ENCODE measurements around the gene ZNF184. TPM values are rescaled to one million over a fixed set of nuclear protein-coding genes. Genes with fewer than 3 reads are reported as not detected.

Gene ZNF184
- total RNA-seq, 1 experiment from 2014 or later = 9.4 TPM

DNA sequence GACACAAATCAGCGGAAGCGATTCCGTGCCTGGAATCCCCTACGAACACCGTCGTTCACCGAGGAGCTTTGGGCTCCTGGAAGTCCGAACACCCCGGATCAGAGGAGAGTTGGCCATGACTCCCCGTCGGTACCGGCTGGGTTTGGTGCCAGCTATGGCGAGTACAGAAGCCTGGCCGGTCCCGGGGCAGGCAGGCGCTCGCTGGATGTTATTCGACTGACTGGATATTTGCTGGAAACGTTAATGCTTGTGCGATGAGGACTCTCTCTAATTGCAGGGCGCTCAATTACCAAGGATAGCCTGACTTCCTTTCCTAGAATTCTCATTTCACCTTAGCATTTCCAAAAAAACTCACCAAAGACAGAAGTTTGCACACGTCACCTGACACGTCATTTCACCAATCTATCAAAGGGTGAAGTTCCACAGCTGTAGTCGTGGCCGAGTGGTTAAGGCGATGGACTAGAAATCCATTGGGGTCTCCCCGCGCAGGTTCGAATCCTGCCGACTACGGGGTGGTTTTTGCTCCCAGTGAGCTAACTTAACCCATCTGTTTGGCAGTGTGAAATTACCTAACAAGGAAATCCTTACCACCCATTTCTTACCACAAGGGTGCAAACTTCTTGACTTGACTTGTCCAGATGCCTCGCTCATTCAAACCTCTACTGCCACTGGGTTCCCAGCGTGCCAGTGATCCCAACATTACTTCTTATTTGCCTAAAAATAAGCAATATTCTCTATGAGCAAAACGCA lies 22.7 kb upstream of the ZNF184 start (continued):
- TF ChIP-seq, protein P1, sequence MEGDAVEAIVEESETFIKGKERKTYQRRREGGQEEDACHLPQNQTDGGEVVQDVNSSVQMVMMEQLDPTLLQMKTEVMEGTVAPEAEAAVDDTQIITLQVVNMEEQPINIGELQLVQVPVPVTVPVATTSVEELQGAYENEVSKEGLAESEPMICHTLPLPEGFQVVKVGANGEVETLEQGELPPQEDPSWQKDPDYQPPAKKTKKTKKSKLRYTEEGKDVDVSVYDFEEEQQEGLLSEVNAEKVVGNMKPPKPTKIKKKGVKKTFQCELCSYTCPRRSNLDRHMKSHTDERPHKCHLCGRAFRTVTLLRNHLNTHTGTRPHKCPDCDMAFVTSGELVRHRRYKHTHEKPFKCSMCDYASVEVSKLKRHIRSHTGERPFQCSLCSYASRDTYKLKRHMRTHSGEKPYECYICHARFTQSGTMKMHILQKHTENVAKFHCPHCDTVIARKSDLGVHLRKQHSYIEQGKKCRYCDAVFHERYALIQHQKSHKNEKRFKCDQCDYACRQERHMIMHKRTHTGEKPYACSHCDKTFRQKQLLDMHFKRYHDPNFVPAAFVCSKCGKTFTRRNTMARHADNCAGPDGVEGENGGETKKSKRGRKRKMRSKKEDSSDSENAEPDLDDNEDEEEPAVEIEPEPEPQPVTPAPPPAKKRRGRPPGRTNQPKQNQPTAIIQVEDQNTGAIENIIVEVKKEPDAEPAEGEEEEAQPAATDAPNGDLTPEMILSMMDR (IDR thresholded peaks at IDR 0.05 in 2 of 3, conservative IDR thresholded peaks at IDR 0.05 in 1 of 3; ENCODE audit: borderline replicate concordance in 1 of 3, insufficient read depth in 1 of 3, low read depth in 2 of 3, low read length in 2 of 3) = peak in 2 of 3 experiments; percentile 13 to 28; a peak in 1 of 6 replicates

DNA sequence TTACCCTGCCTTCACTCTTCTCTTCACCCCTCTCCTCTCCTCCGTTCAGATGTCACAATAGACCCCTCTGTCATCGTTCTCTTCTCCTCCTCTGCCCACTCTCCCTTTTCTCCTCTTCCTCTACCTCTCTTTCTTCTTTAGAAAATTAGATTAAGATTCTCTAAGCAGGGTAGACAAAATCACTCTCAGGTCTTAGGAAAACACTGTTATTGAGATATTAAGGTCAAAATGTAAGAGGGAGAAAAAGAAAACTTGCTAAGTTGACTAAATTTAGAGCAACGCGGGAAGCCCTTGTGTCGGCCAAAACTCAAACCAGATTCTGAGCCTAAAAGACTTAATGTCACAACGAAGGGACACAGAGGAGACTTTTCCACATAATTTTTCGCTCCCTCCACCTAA lies 22.1 kb upstream of the ZNF184 start:
- Histone ChIP-seq H3K4me3 (replicated peaks in 1 of 2; ENCODE audit: low read depth in 1 of 2, low read length in 2 of 2) (no peak overlapping the region), H2AFZ (ENCODE audit: low read depth, low read length, poor library complexity, severe bottlenecking) (no peak overlapping the region)
- POLR2A ChIA-PET = no interaction called here

More for the DNA sequence above, 22.1 kb upstream of the ZNF184 start:
- no peak for ATAC-seq
- no TSS peak for BruUV-seq (replicated peaks)
- no peaks in the 10 kb centered on the region for H4K20me1 ChIP-seq (ENCODE audit: insufficient read depth)
- no peaks in the 10 kb centered on the region; a peak in 1 of 4 replicates for H3K4me1 ChIP-seq (ENCODE audit: control insufficient read depth in 1 of 2, insufficient read depth in 2 of 2, low read length in 2 of 2)
- no peaks in the 10 kb centered on the region for H3K9me2 ChIP-seq (ENCODE audit: insufficient read depth)
- no peaks in the 10 kb centered on the region for H3K79me2 ChIP-seq (ENCODE audit: insufficient read depth, low read length)
- no peak overlapping the region for H3K27ac ChIP-seq (ENCODE audit: low read depth, low read length)
- H3K4me2 ChIP-seq (ENCODE audit: low read length) = 0 out of 2 replicates have a peak overlapping the region, but pooled peaks have one; percentile 4
- CTCF ChIA-PET = no interaction called here
- RAD21 ChIA-PET (ENCODE audit: low non-redundant PET in 1 of 2, low total read pairs in 2 of 2, uncharacterized antibody in 2 of 2, unreplicated experiment in 2 of 2) = no interaction called here
- TF ChIP-seq, protein P2, sequence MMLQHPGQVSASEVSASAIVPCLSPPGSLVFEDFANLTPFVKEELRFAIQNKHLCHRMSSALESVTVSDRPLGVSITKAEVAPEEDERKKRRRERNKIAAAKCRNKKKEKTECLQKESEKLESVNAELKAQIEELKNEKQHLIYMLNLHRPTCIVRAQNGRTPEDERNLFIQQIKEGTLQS (IDR thresholded peaks at IDR 0.05) = no peak
- TF ChIP-seq CBX3 (IDR thresholded peaks at IDR 0.05; ENCODE audit: low read depth) (no peak), YY1 (IDR thresholded peaks at IDR 0.05; ENCODE audit: extremely low read depth, insufficient replicate concordance, low read depth, low read length) (no peak), SRF (IDR thresholded peaks at IDR 0.05; ENCODE audit: low read depth) (no peak), SIN3A (IDR thresholded peaks at IDR 0.05; ENCODE audit: low read depth) (no peak), SP1 (IDR thresholded peaks at IDR 0.05; ENCODE audit: low read depth) (no peak), POLR2A (IDR thresholded peaks at IDR 0.05; ENCODE audit: borderline replicate concordance, extremely low read depth, insufficient read depth, insufficient read length) (no peak), POLR2AphosphoS5 (IDR thresholded peaks at IDR 0.05; ENCODE audit: low read depth, low read length) (no peak), FOSL1 (IDR thresholded peaks at IDR 0.05; ENCODE audit: low read depth) (no peak), EZH2 (IDR thresholded peaks at IDR 0.05) (no peak), ZNF274 (IDR thresholded peaks at IDR 0.05; ENCODE audit: low read depth, low read length) (no peak), EGR1 (IDR thresholded peaks at IDR 0.05; ENCODE audit: low read depth) (no peak), ZFX (IDR thresholded peaks at IDR 0.05) (no peak), CEBPB (IDR thresholded peaks at IDR 0.05; ENCODE audit: low read depth) (no peak)
- TF ChIP-seq, protein P3, sequence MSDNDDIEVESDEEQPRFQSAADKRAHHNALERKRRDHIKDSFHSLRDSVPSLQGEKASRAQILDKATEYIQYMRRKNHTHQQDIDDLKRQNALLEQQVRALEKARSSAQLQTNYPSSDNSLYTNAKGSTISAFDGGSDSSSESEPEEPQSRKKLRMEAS (IDR thresholded peaks at IDR 0.05) = no peak
- TF ChIP-seq, protein P4, sequence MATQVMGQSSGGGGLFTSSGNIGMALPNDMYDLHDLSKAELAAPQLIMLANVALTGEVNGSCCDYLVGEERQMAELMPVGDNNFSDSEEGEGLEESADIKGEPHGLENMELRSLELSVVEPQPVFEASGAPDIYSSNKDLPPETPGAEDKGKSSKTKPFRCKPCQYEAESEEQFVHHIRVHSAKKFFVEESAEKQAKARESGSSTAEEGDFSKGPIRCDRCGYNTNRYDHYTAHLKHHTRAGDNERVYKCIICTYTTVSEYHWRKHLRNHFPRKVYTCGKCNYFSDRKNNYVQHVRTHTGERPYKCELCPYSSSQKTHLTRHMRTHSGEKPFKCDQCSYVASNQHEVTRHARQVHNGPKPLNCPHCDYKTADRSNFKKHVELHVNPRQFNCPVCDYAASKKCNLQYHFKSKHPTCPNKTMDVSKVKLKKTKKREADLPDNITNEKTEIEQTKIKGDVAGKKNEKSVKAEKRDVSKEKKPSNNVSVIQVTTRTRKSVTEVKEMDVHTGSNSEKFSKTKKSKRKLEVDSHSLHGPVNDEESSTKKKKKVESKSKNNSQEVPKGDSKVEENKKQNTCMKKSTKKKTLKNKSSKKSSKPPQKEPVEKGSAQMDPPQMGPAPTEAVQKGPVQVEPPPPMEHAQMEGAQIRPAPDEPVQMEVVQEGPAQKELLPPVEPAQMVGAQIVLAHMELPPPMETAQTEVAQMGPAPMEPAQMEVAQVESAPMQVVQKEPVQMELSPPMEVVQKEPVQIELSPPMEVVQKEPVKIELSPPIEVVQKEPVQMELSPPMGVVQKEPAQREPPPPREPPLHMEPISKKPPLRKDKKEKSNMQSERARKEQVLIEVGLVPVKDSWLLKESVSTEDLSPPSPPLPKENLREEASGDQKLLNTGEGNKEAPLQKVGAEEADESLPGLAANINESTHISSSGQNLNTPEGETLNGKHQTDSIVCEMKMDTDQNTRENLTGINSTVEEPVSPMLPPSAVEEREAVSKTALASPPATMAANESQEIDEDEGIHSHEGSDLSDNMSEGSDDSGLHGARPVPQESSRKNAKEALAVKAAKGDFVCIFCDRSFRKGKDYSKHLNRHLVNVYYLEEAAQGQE (IDR thresholded peaks at IDR 0.05; ENCODE audit: low read depth) = no peak
- DNase-seq (ENCODE audit: low read depth, low spot score) = no peak
- no peaks in the 10 kb centered on the region for H3K27me3 ChIP-seq (ENCODE audit: insufficient read depth, low read length)
- H3K9ac ChIP-seq (ENCODE audit: low read length) = no peak overlapping the region
- H3K9me3 ChIP-seq (ENCODE audit: control insufficient read depth in 1 of 2, insufficient read depth in 1 of 2, low read depth in 1 of 2, low read length in 2 of 2) = no peaks in the 10 kb centered on the region
- no peaks in the 10 kb centered on the region for H3K36me3 ChIP-seq (ENCODE audit: control insufficient read depth in 1 of 2, insufficient read depth in 2 of 2, low read length in 2 of 2)
- intact Hi-C loops (cut with micrococcal nuclease) = no loop called here

Measured in HCT116 (cell line).